WTC11 (cell line): ENCODE measurements around the gene ARHGEF18. TPM values are rescaled to one million over a fixed set of nuclear protein-coding genes. Genes with fewer than 3 reads are reported as not detected.

Source experiments
- ATAC-seq: fragments of 200-7000 bp; cut with Tn5 transposase; 2 replicates; pipeline ENCODE4 v1.10.0; 2021; ENCODE audit warnings: mild to moderate bottlenecking, moderate library complexity
- CTCF ChIA-PET: fragments of 300-600 bp; sonication (Branson Sonifier 250); formaldehyde crosslinking; loops from one replicate; lab custom pipeline; 2021; ENCODE audit warnings: antibody characterized with exemption; lab: Charles Lee
- POLR2A ChIA-PET: fragments of 350-600 bp; sonication (Branson Sonifier 250); formaldehyde crosslinking; loops from one replicate; lab custom pipeline; 2021; ENCODE audit warnings: antibody characterized with exemption; lab: Charles Lee
- DNase-seq: peaks from one replicate; pipeline ENCODE4 v3.0.0; 2021; ENCODE audit warnings: low spot score
- H3K27ac Mint-ChIP-seq: 2 replicates; pipeline ENCODE4 v1.8.0; 2021; ENCODE audit warnings: mixed read lengths
- H3K27me3 Mint-ChIP-seq: 2 replicates; pipeline ENCODE4 v1.8.0; 2021; ENCODE audit warnings: low read depth, mild to moderate bottlenecking, moderate library complexity, mixed read lengths
- H3K36me3 Mint-ChIP-seq: 2 replicates; pipeline ENCODE4 v1.8.0; 2021; ENCODE audit warnings: mixed read lengths
- H3K4me1 Mint-ChIP-seq: 2 replicates; pipeline ENCODE4 v1.8.0; 2022; ENCODE audit warnings: mixed read lengths
- H3K4me3 Mint-ChIP-seq: 2 replicates; pipeline ENCODE4 v1.8.0; 2021; ENCODE audit warnings: mild to moderate bottlenecking, moderate library complexity, mixed read lengths
- H3K9me3 Mint-ChIP-seq: 2 replicates; pipeline ENCODE4 v1.8.0; 2021; ENCODE audit warnings: mixed read lengths
- ATF3 ChIP-seq: sonication (generic); formaldehyde crosslinking; conservative IDR thresholded peaks from 2 replicates; pipeline ENCODE4 v1.8.1; 2022; ENCODE audit warnings: mild to moderate bottlenecking, missing genetic modification reagents
- E2F4 ChIP-seq: sonication (generic); formaldehyde crosslinking; IDR thresholded peaks from 2 replicates; pipeline ENCODE4 v1.8.1; 2022; ENCODE audit warnings: low read depth, mild to moderate bottlenecking, moderate library complexity, missing genetic modification reagents, borderline replicate concordance
- ELF4 ChIP-seq: sonication (generic); formaldehyde crosslinking; IDR thresholded peaks from 2 replicates; pipeline ENCODE4 v1.8.1; 2022; ENCODE audit warnings: low read depth, mild to moderate bottlenecking, moderate library complexity, missing genetic modification reagents
- ETV6 ChIP-seq: sonication (generic); formaldehyde crosslinking; IDR thresholded peaks from 2 replicates; pipeline ENCODE4 v1.8.1; 2022; ENCODE audit warnings: mild to moderate bottlenecking, missing genetic modification reagents
- FOXP1 ChIP-seq: sonication (generic); formaldehyde crosslinking; IDR thresholded peaks from 2 replicates; pipeline ENCODE4 v1.8.0; 2022; ENCODE audit warnings: missing genetic modification reagents, mild to moderate bottlenecking, moderate library complexity, borderline replicate concordance
- FOXP4 ChIP-seq: sonication (generic); formaldehyde crosslinking; IDR thresholded peaks from 2 replicates; pipeline ENCODE4 v1.8.0; 2022; ENCODE audit warnings: mild to moderate bottlenecking, missing genetic modification reagents
- RELA ChIP-seq: sonication (generic); formaldehyde crosslinking; IDR thresholded peaks from 2 replicates; pipeline ENCODE4 v1.8.1; 2022; ENCODE audit warnings: missing genetic modification reagents, mild to moderate bottlenecking, borderline replicate concordance
- SMAD4 ChIP-seq: sonication (generic); formaldehyde crosslinking; IDR thresholded peaks from 2 replicates; pipeline ENCODE4 v1.8.0; 2022; ENCODE audit warnings: mild to moderate bottlenecking, missing genetic modification reagents
- SOX15 ChIP-seq: fragments of 250-450 bp; sonication (Bioruptor Pico); IDR thresholded peaks from 2 replicates; pipeline ENCODE4 v1.9.0; 2021; ENCODE audit warnings: mild to moderate bottlenecking
- TEAD1 ChIP-seq: sonication (generic); formaldehyde crosslinking; IDR thresholded peaks from 2 replicates; pipeline ENCODE4 v1.8.0; 2022; ENCODE audit warnings: mild to moderate bottlenecking, missing genetic modification reagents
- ZBTB21 ChIP-seq: sonication (generic); formaldehyde crosslinking; IDR thresholded peaks from 2 replicates; pipeline ENCODE4 v1.8.1; 2023; ENCODE audit warnings: mild to moderate bottlenecking, missing genetic modification reagents, borderline replicate concordance
- ZNF416 ChIP-seq: fragments of 250-450 bp; sonication (Bioruptor Pico); IDR thresholded peaks from 2 replicates; pipeline ENCODE4 v1.9.0; 2021; ENCODE audit warnings: mild to moderate bottlenecking, inconsistent platforms
- ZNF425 ChIP-seq: fragments of 250-450 bp; sonication (Bioruptor Pico); conservative IDR thresholded peaks from 2 replicates; pipeline ENCODE4 v1.9.0; 2021; ENCODE audit warnings: mild to moderate bottlenecking
- total RNA-seq: library from RNA; stranded (reverse); gene quantifications from 3 replicates; pipeline ENCODE4 v1.2.3, GENCODE V29; 2021
- TF ChIP-seq, protein P1 (sequence below): sonication (generic); formaldehyde crosslinking; IDR thresholded peaks from 2 replicates; pipeline ENCODE4 v1.8.0; 2023; ENCODE audit warnings: mild to moderate bottlenecking, missing genetic modification reagents
- TF ChIP-seq, protein P2 (sequence below): fragments of 250-450 bp; sonication (Bioruptor Pico); IDR thresholded peaks from 2 replicates; pipeline ENCODE4 v1.9.0; 2021; ENCODE audit warnings: mild to moderate bottlenecking, borderline replicate concordance
- TF ChIP-seq, protein P3 (sequence below): sonication (generic); formaldehyde crosslinking; IDR thresholded peaks from 2 replicates; pipeline ENCODE4 v1.8.0; 2022; ENCODE audit warnings: mild to moderate bottlenecking, missing genetic modification reagents
- TF ChIP-seq, protein P4 (sequence below): sonication (generic); formaldehyde crosslinking; IDR thresholded peaks from 2 replicates; pipeline ENCODE4 v1.8.1; 2023; ENCODE audit warnings: mild to moderate bottlenecking, missing genetic modification reagents
- TF ChIP-seq, protein P5 (sequence below): fragments of 250-450 bp; sonication (Bioruptor Pico); IDR thresholded peaks from 2 replicates; pipeline ENCODE4 v1.8.0; 2021; ENCODE audit warnings: mild to moderate bottlenecking

The ARHGEF18 gene
- total RNA-seq, 1 experiment from 2014 or later: 56.1 TPM

- TF ChIP-seq E2F4 (CRISPR knock-in tag) (no peak), FOXP1 (CRISPR knock-in tag) (no peak), ZBTB21 (CRISPR knock-in tag) (no peak), RELA (CRISPR knock-in tag) (no peak), ETV6 (no peak), TEAD1 (no peak), ATF3 (no peak), SMAD4 (CRISPR knock-in tag) (no peak), ZNF425 (CRISPR knock-in tag) (no peak)
- TF ChIP-seq, protein P1, sequence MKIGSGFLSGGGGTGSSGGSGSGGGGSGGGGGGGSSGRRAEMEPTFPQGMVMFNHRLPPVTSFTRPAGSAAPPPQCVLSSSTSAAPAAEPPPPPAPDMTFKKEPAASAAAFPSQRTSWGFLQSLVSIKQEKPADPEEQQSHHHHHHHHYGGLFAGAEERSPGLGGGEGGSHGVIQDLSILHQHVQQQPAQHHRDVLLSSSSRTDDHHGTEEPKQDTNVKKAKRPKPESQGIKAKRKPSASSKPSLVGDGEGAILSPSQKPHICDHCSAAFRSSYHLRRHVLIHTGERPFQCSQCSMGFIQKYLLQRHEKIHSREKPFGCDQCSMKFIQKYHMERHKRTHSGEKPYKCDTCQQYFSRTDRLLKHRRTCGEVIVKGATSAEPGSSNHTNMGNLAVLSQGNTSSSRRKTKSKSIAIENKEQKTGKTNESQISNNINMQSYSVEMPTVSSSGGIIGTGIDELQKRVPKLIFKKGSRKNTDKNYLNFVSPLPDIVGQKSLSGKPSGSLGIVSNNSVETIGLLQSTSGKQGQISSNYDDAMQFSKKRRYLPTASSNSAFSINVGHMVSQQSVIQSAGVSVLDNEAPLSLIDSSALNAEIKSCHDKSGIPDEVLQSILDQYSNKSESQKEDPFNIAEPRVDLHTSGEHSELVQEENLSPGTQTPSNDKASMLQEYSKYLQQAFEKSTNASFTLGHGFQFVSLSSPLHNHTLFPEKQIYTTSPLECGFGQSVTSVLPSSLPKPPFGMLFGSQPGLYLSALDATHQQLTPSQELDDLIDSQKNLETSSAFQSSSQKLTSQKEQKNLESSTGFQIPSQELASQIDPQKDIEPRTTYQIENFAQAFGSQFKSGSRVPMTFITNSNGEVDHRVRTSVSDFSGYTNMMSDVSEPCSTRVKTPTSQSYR: no peak
- TF ChIP-seq, protein P2, sequence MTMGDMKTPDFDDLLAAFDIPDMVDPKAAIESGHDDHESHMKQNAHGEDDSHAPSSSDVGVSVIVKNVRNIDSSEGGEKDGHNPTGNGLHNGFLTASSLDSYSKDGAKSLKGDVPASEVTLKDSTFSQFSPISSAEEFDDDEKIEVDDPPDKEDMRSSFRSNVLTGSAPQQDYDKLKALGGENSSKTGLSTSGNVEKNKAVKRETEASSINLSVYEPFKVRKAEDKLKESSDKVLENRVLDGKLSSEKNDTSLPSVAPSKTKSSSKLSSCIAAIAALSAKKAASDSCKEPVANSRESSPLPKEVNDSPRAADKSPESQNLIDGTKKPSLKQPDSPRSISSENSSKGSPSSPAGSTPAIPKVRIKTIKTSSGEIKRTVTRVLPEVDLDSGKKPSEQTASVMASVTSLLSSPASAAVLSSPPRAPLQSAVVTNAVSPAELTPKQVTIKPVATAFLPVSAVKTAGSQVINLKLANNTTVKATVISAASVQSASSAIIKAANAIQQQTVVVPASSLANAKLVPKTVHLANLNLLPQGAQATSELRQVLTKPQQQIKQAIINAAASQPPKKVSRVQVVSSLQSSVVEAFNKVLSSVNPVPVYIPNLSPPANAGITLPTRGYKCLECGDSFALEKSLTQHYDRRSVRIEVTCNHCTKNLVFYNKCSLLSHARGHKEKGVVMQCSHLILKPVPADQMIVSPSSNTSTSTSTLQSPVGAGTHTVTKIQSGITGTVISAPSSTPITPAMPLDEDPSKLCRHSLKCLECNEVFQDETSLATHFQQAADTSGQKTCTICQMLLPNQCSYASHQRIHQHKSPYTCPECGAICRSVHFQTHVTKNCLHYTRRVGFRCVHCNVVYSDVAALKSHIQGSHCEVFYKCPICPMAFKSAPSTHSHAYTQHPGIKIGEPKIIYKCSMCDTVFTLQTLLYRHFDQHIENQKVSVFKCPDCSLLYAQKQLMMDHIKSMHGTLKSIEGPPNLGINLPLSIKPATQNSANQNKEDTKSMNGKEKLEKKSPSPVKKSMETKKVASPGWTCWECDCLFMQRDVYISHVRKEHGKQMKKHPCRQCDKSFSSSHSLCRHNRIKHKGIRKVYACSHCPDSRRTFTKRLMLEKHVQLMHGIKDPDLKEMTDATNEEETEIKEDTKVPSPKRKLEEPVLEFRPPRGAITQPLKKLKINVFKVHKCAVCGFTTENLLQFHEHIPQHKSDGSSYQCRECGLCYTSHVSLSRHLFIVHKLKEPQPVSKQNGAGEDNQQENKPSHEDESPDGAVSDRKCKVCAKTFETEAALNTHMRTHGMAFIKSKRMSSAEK: no peak
- TF ChIP-seq, protein P3, sequence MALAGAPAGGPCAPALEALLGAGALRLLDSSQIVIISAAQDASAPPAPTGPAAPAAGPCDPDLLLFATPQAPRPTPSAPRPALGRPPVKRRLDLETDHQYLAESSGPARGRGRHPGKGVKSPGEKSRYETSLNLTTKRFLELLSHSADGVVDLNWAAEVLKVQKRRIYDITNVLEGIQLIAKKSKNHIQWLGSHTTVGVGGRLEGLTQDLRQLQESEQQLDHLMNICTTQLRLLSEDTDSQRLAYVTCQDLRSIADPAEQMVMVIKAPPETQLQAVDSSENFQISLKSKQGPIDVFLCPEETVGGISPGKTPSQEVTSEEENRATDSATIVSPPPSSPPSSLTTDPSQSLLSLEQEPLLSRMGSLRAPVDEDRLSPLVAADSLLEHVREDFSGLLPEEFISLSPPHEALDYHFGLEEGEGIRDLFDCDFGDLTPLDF: no peak
These were observed 474 bp downstream of the ARHGEF18 start (continued) for GRCh38 chr19:7349231-7349591.

DNA sequence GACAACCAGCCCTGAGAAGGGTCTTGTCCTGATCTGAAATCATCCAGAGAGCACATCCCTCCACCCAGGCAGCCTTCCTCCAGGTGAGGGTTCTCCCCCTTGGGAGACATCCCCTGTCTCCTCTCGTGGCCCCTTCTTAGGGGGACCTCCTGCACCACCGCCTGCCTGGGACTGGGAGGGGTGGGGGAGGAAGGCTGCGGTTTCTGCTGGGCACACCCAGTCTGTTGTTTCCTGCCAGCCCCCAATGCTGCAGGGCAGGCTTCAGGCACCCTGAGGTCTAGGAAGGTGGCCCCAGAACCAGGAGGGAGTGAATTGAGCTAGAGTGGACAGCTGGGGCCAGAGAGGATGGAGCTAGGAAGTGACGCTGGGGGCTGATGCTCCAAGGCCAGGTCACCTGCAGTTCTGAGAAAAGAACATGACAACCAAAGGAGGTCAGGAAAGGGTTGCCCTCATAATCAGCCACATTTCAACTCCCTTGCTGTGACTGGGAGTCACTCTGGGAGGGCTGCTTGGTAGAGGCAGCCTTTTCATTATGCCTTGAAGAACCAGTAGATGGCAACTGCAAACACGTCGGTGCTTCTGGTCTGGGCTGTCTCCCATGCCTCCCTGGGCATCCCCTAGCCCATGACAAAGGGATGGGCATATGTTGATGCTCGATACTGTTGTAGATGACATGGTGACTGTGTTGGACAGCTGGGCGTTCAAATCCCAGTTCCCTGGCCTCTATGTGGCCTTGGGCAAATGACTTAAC is 1.4 kb downstream of the ARHGEF18 start:
- no peak overlapping the region for H3K4me3 Mint-ChIP-seq
- ATAC-seq (no peak), DNase-seq (no peak)
- ChIA-PET POLR2A (no interaction called here), CTCF (interaction anchor here (1.3 to 1.5 kb wide), 2 partner anchors 9 to 247 kb away, joined by 3 to 4 read pairs; no protein-coding TSS in a partner anchor)
- peaks cover 13% of the 10 kb centered on the region for H3K27me3 Mint-ChIP-seq
- peaks cover 6% of the 10 kb centered on the region; the same call in 1 of the 2 replicates for H3K4me1 Mint-ChIP-seq
- H3K36me3 Mint-ChIP-seq: peaks cover 6% of the 10 kb centered on the region
- H3K27ac Mint-ChIP-seq: no peak overlapping the region
- H3K9me3 Mint-ChIP-seq: peaks cover 31% of the 10 kb centered on the region
- TF ChIP-seq, protein P4, sequence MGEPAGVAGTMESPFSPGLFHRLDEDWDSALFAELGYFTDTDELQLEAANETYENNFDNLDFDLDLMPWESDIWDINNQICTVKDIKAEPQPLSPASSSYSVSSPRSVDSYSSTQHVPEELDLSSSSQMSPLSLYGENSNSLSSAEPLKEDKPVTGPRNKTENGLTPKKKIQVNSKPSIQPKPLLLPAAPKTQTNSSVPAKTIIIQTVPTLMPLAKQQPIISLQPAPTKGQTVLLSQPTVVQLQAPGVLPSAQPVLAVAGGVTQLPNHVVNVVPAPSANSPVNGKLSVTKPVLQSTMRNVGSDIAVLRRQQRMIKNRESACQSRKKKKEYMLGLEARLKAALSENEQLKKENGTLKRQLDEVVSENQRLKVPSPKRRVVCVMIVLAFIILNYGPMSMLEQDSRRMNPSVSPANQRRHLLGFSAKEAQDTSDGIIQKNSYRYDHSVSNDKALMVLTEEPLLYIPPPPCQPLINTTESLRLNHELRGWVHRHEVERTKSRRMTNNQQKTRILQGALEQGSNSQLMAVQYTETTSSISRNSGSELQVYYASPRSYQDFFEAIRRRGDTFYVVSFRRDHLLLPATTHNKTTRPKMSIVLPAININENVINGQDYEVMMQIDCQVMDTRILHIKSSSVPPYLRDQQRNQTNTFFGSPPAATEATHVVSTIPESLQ (CRISPR knock-in tag): no peak
- TF ChIP-seq ZNF416 (CRISPR knock-in tag) (no peak), SOX15 (CRISPR knock-in tag) (no peak), ELF4 (CRISPR knock-in tag) (no peak), FOXP4 (CRISPR knock-in tag) (no peak)
- TF ChIP-seq, protein P5, sequence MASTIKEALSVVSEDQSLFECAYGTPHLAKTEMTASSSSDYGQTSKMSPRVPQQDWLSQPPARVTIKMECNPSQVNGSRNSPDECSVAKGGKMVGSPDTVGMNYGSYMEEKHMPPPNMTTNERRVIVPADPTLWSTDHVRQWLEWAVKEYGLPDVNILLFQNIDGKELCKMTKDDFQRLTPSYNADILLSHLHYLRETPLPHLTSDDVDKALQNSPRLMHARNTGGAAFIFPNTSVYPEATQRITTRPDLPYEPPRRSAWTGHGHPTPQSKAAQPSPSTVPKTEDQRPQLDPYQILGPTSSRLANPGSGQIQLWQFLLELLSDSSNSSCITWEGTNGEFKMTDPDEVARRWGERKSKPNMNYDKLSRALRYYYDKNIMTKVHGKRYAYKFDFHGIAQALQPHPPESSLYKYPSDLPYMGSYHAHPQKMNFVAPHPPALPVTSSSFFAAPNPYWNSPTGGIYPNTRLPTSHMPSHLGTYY (CRISPR knock-in tag): no peak
